Measurements from ENCODE around the gene ITPR1. TPM values are rescaled to one million over a fixed set of nuclear protein-coding genes. Genes with fewer than 3 reads are reported as not detected.
A peak's percentile ranks its signal among the peaks of the same experiment; 100 is the strongest.

Gene ITPR1
- total and polyA plus RNA-seq, 2 of the 4 experiments (the other 2 are of a cell fraction), result 1.8 to 5.7 TPM

DNA sequence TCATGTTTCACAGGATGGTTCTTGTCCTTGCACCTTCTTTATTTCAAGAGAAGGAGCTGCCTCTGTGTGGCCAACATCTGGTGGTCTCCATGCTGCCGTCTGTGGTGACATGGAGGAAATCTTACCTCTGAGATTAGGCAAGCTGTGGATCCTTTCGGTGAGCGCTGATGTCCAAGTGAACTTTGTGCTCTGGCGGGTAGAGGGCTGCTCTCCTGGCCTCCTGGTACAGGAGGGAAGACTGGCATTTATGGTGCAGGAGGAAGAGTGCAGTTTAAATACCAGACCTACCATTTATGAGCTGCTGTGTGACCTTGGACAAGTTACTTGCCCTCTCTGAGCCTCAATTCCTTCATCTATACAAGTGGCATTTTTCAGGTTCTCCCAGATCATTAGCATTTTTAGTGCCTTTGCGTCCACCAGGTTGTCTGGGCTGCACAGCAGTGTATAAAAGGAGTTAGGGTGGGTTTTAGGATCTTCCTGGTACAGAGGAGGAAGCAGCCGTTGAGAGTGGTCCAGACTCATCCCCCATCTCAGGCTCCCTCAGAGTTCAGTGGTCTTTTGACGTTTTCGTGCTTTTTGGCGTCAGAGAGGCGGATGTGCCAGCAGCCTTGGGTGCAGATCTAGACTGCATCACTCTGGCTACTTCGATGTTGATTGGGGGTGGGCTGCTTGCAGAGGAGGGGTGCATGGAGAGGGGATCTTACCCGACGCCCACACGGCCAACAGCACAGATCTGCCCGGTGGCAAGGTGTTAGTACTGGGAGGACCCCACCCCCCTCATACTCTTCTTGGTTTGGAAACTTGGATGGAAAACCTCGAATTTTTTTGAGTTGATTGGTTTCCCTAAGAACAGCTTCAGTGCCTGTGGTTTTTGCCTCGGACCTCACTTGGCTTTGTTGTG, 162.2 kb downstream of the ITPR1 start:
- ATAC-seq (ENCODE audit: low read depth), result no peak
- ChIA-PET CTCF (interaction anchor here (0.5 to 1.6 kb wide), 6 partner anchors 49 to 614 kb away, joined by 3 to 7 read pairs (median 3); no protein-coding TSS in a partner anchor), POLR2A (ENCODE audit: unreplicated experiment) (no interaction called here)
- H2BK20ac ChIP-seq (ENCODE audit: low read depth, low read length), result no peak overlapping the region
- in situ Hi-C loops (cut with MboI; ENCODE audit: low sequenced_read_pairs), result no loop called here
- no peak overlapping the region for H3K9ac ChIP-seq (ENCODE audit: low read depth, low read length)
- H3K18ac ChIP-seq (ENCODE audit: low read depth, low read length), result no peak overlapping the region
- no peaks in the 10 kb centered on the region for H3K27me3 ChIP-seq (ENCODE audit: control insufficient read depth, insufficient read depth, low read length)
- TF ChIP-seq CHD1 (IDR thresholded peaks at IDR 0.05; ENCODE audit: low read depth, low read length) (no peak), RFX5 (IDR thresholded peaks at IDR 0.05; ENCODE audit: low read depth, low read length) (no peak), NFE2L2 (IDR thresholded peaks at IDR 0.05; ENCODE audit: low read depth, low read length) (no peak), POLR2A (IDR thresholded peaks at IDR 0.05; ENCODE audit: low read depth, low read length) (no peak), SMC3 (IDR thresholded peaks at IDR 0.05; ENCODE audit: low read depth, low read length) (no peak), MAZ (IDR thresholded peaks at IDR 0.05; ENCODE audit: borderline replicate concordance, low read depth, low read length) (no peak), MAFK (IDR thresholded peaks at IDR 0.05; ENCODE audit: low read depth, low read length) (no peak)
- TF ChIP-seq, protein P1, sequence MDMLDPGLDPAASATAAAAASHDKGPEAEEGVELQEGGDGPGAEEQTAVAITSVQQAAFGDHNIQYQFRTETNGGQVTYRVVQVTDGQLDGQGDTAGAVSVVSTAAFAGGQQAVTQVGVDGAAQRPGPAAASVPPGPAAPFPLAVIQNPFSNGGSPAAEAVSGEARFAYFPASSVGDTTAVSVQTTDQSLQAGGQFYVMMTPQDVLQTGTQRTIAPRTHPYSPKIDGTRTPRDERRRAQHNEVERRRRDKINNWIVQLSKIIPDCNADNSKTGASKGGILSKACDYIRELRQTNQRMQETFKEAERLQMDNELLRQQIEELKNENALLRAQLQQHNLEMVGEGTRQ (IDR thresholded peaks at IDR 0.05; ENCODE audit: low read depth, low read length), result no peak
- TF ChIP-seq, protein P2, sequence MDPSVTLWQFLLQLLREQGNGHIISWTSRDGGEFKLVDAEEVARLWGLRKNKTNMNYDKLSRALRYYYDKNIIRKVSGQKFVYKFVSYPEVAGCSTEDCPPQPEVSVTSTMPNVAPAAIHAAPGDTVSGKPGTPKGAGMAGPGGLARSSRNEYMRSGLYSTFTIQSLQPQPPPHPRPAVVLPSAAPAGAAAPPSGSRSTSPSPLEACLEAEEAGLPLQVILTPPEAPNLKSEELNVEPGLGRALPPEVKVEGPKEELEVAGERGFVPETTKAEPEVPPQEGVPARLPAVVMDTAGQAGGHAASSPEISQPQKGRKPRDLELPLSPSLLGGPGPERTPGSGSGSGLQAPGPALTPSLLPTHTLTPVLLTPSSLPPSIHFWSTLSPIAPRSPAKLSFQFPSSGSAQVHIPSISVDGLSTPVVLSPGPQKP (IDR thresholded peaks at IDR 0.05; ENCODE audit: borderline replicate concordance, low read depth, low read length), result no peak
- H3K79me1 ChIP-seq (ENCODE audit: low read depth in 1 of 2, low read length in 2 of 2), result no peaks in the 10 kb centered on the region
- H3K4me2 ChIP-seq (ENCODE audit: low read depth, low read length), result no peak overlapping the region
- H3K9me1 ChIP-seq (ENCODE audit: insufficient read depth, low read length), result no peaks in the 10 kb centered on the region
- BruUV-seq (replicated peaks), result no TSS peak
- no peak for DNase-seq
- H3K23ac ChIP-seq (ENCODE audit: low read depth, low read length), result no peak overlapping the region
- H3K4me3 ChIP-seq (ENCODE audit: insufficient read depth, low read depth, low read length), result no peak overlapping the region
- no peak overlapping the region for H2BK15ac ChIP-seq (ENCODE audit: low read depth, low read length)
- peak overlapping the region; percentile 59 for H2AFZ ChIP-seq (replicated peaks; ENCODE audit: low read length, poor library complexity)
- H4K91ac ChIP-seq (ENCODE audit: insufficient read depth, low read depth, low read length), result no peak overlapping the region
- H3K14ac ChIP-seq (replicated peaks; ENCODE audit: low read depth, low read length), result no peak overlapping the region
- 0% methylated on average over 1 of the region's 17 CpGs; no CpG with 5 or more reads in 1 of the 2 experiments for WGBS, 2 experiments (ENCODE audit: extremely low coverage in 2 of 2, insufficient read length in 1 of 2)
- H2AK5ac ChIP-seq (ENCODE audit: low read depth, low read length), result no peak overlapping the region
- H3K27ac ChIP-seq (ENCODE audit: insufficient read depth, low read length), result no peak overlapping the region
- no peak overlapping the region for H4K5ac ChIP-seq (ENCODE audit: low read depth, low read length)
- H2BK5ac ChIP-seq (ENCODE audit: low read depth, low read length, poor library complexity, severe bottlenecking), result no peak overlapping the region
- H4K8ac ChIP-seq (ENCODE audit: low read depth in 2 of 2, low read length in 2 of 2), result no peak overlapping the region
- peaks cover 2% of the 10 kb centered on the region for H3K4me1 ChIP-seq (ENCODE audit: control insufficient read depth, insufficient read depth, low read length)
- dilution Hi-C loops (cut with HindIII; ENCODE audit: low sequenced_read_pairs, unreplicated experiment), result no loop called here
- H3K9me3 ChIP-seq (ENCODE audit: control insufficient read depth, insufficient read depth, low read length), result no peaks in the 10 kb centered on the region
- no peaks in the 10 kb centered on the region for H4K20me1 ChIP-seq (ENCODE audit: insufficient read depth, low read length)
- no peaks in the 10 kb centered on the region for H3K36me3 ChIP-seq (ENCODE audit: control insufficient read depth, insufficient read depth, low read length)
- H3K56ac ChIP-seq (ENCODE audit: extremely low read depth, insufficient read depth, low read length), result no peak overlapping the region
- no peak overlapping the region for H2AK9ac ChIP-seq (replicated peaks; ENCODE audit: low read depth, low read length, poor library complexity)
- intact Hi-C loops (cut with micrococcal nuclease), result loop anchor here (1.0 to 5.0 kb wide), 6 partner anchors 56 to 532 kb away; partner anchors contain the start of genes ARL8B and EDEM1
- no peak overlapping the region for H3K4ac ChIP-seq (ENCODE audit: low read depth, low read length)
- H2BK120ac ChIP-seq (ENCODE audit: low read depth, low read length), result no peak overlapping the region
